Neural progenitor cell (in vitro differentiated cells): ENCODE data around the gene SLC22A1. TPM values are rescaled to one million over a fixed set of nuclear protein-coding genes. Genes with fewer than 3 reads are reported as not detected.

Experiments used
- DNase-seq: peaks from one replicate; pipeline ENCODE4 v3.0.0-alpha.2; 2016; ENCODE audit warnings: low spot score
- H2AFZ ChIP-seq: fragments of 200-600 bp; sonication (generic); replicated peaks from 2 replicates; pipeline ENCODE4 v1.6.1; 2016; ENCODE audit warnings: antibody characterized with exemption
- H3F3A ChIP-seq: fragments of 200-600 bp; sonication (generic); 2 replicates; pipeline ENCODE4 v1.6.1; 2016; ENCODE audit warnings: antibody characterized with exemption, low read depth
- H3K27ac ChIP-seq: fragments of 200-600 bp; sonication (generic); 2 replicates; pipeline ENCODE4 v1.5.1; 2016; ENCODE audit warnings: mild to moderate bottlenecking
- H3K27me3 ChIP-seq: fragments of 200-600 bp; sonication (generic); 2 replicates; pipeline ENCODE4 v1.6.1; 2016; ENCODE audit warnings: mild to moderate bottlenecking, moderate library complexity
- H3K36me3 ChIP-seq: fragments of 200-600 bp; sonication (generic); 2 replicates; pipeline ENCODE4 v1.5.1; 2016
- H3K4me1 ChIP-seq: fragments of 200-600 bp; sonication (generic); 2 replicates; pipeline ENCODE4 v1.6.1; 2016; ENCODE audit warnings: mixed run types
- H3K4me2 ChIP-seq: fragments of 200-600 bp; sonication (generic); 2 replicates; pipeline ENCODE4 v1.6.1; 2016
- H3K4me3 ChIP-seq: fragments of 200-600 bp; sonication (generic); 2 replicates; pipeline ENCODE4 v1.5.1; 2016
- H3K79me2 ChIP-seq: fragments of 200-600 bp; sonication (generic); 2 replicates; pipeline ENCODE4 v1.6.1; 2016; ENCODE audit warnings: low read depth
- H3K9ac ChIP-seq: fragments of 200-600 bp; sonication (generic); 2 replicates; pipeline ENCODE4 v1.6.1; 2016
- H3K9me3 ChIP-seq: fragments of 200-600 bp; sonication (generic); 2 replicates; pipeline ENCODE4 v1.5.1; 2016; ENCODE audit warnings: low read depth
- H4K20me1 ChIP-seq: fragments of 200-600 bp; sonication (generic); 2 replicates; pipeline ENCODE4 v1.6.1; 2016; ENCODE audit warnings: low read depth
- H3K27ac Mint-ChIP-seq: 3 replicates; pipeline ENCODE4 v1.8.0; 2021; ENCODE audit warnings: mixed read lengths
- H3K27me3 Mint-ChIP-seq: 2 replicates; pipeline ENCODE4 v1.8.0; 2022; ENCODE audit warnings: low read depth, mild to moderate bottlenecking, inconsistent platforms, moderate library complexity, mixed read lengths; ENCODE audit not compliant: insufficient read depth
- H3K36me3 Mint-ChIP-seq: 3 replicates; pipeline ENCODE4 v1.8.0; 2021; ENCODE audit warnings: mixed read lengths
- H3K4me1 Mint-ChIP-seq: 3 replicates; pipeline ENCODE4 v1.8.0; 2021; ENCODE audit warnings: mixed read lengths
- H3K4me3 Mint-ChIP-seq: 3 replicates; pipeline ENCODE4 v1.8.0; 2021; ENCODE audit warnings: mild to moderate bottlenecking, moderate library complexity, mixed read lengths
- H3K9me3 Mint-ChIP-seq: 3 replicates; pipeline ENCODE4 v1.8.0; 2020; ENCODE audit warnings: mixed read lengths
- EZH2 ChIP-seq: fragments of 200-600 bp; sonication (generic); IDR thresholded peaks from 2 replicates; pipeline ENCODE4 v1.6.1; 2017; ENCODE audit warnings: antibody characterized with exemption, mild to moderate bottlenecking, moderate library complexity
- EZH2phosphoT487 ChIP-seq: fragments of 200-600 bp; sonication (generic); IDR thresholded peaks from 2 replicates; pipeline ENCODE4 v1.6.1; 2017; ENCODE audit warnings: antibody characterized with exemption
- total RNA-seq: library from RNA; depleted of rRNA; stranded (reverse); fragments of >200 nt; gene quantifications from 2 replicates; pipeline ENCODE4 v1.2.3, GENCODE V29; 2015; ENCODE audit warnings: low replicate concordance
- TF ChIP-seq, protein P1 (sequence below): fragments of 200-600 bp; sonication (generic); IDR thresholded peaks from 2 replicates; pipeline ENCODE4 v1.5.1; 2017; ENCODE audit warnings: antibody characterized with exemption, mild to moderate bottlenecking

SLC22A1 gene
- total RNA-seq, 1 donor from 2014 or later = not detected

DNA sequence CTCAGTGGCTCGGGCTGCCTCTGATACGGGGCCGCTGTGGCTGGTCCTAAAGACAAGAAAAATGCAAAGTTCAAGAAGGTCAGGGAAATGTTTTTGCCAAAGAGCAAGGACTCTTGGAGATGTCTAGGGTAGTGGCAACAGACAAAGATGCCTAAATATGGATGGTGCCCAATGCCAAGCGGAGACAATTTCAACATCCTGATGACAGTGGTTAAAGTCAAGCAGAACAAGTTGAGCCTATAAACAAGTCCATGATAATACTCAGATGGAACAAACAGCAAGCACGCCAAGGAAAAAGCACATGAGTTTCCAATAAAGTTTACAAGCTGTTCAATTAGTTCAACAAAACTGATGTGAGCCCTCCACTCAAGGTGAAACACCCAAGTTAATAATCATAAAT, 51.1 kb downstream of the SLC22A1 start:
- Histone ChIP-seq H3K9me3 (no peaks in the 10 kb centered on the region), H3K4me2 (no peak overlapping the region), H3K4me1 (peaks cover 10% of the 10 kb centered on the region), H3K36me3 (no peaks in the 10 kb centered on the region), H3F3A (no peaks in the 10 kb centered on the region), H2AFZ (no peak overlapping the region), H3K79me2 (no peaks in the 10 kb centered on the region), H4K20me1 (no peaks in the 10 kb centered on the region), H3K27ac (no peak overlapping the region), H3K27me3 (no peaks in the 10 kb centered on the region), H3K4me3 (no peak overlapping the region), H3K9ac (no peak overlapping the region)
- H3K27ac Mint-ChIP-seq = no peak overlapping the region
- H3K4me1 Mint-ChIP-seq = peaks cover 7% of the 10 kb centered on the region
- DNase-seq = no peak
- H3K27me3 Mint-ChIP-seq = peaks cover 2% of the 10 kb centered on the region
- TF ChIP-seq, protein P1, sequence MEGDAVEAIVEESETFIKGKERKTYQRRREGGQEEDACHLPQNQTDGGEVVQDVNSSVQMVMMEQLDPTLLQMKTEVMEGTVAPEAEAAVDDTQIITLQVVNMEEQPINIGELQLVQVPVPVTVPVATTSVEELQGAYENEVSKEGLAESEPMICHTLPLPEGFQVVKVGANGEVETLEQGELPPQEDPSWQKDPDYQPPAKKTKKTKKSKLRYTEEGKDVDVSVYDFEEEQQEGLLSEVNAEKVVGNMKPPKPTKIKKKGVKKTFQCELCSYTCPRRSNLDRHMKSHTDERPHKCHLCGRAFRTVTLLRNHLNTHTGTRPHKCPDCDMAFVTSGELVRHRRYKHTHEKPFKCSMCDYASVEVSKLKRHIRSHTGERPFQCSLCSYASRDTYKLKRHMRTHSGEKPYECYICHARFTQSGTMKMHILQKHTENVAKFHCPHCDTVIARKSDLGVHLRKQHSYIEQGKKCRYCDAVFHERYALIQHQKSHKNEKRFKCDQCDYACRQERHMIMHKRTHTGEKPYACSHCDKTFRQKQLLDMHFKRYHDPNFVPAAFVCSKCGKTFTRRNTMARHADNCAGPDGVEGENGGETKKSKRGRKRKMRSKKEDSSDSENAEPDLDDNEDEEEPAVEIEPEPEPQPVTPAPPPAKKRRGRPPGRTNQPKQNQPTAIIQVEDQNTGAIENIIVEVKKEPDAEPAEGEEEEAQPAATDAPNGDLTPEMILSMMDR = no peak
- TF ChIP-seq EZH2phosphoT487 (no peak), EZH2 (no peak)
- no peaks in the 10 kb centered on the region for H3K9me3 Mint-ChIP-seq
- no peak overlapping the region for H3K4me3 Mint-ChIP-seq
- H3K36me3 Mint-ChIP-seq = peaks cover 1% of the 10 kb centered on the region

DNA sequence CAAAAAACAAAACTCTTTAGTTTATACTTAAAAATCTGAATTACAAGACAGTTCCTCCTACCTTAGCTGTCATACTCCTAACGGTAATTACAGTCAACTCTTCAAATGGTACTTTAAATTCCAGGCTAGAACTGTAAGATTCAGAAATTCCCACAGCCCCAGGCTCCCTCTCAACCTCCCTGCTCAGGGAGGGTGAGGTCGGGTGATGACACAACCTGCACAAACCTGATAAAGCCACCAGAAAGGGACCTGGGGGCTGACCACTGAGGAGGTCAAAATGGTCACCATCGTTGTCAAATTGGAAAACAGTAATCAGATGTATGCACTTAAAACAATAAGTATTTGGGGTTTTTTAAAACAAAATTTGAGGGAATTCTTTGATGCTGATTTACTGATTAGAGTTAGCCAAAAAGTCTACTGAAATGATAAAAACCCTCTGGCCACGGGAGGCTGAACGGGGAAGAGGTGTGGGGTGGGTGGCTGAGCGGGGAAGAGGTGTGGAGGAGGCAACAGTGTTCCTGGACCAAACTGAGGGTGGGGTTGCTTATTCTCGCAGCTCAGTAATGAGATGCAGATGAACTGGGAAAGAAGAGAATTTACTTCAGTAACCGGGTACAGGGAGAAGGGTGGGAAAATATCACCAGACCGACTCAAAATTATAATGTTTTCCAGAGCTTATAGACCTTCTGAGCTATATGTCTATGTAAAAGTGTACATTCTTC, 52.4 kb downstream of the SLC22A1 start:
- H3K4me3 ChIP-seq = no peak overlapping the region
- peaks cover 6% of the 10 kb centered on the region for H3K4me1 ChIP-seq
- no peaks in the 10 kb centered on the region for H3K79me2 ChIP-seq
- Mint-ChIP-seq H3K27me3 (peaks cover 2% of the 10 kb centered on the region), H3K9me3 (no peaks in the 10 kb centered on the region), H3K36me3 (peaks cover 1% of the 10 kb centered on the region), H3K4me3 (no peak overlapping the region), H3K4me1 (peaks cover 6% of the 10 kb centered on the region), H3K27ac (no peak overlapping the region)
- TF ChIP-seq, protein P1 = no peak
- TF ChIP-seq EZH2 (no peak), EZH2phosphoT487 (no peak)
- no peak overlapping the region for H3K27ac ChIP-seq
- H4K20me1 ChIP-seq = no peaks in the 10 kb centered on the region
- H3K9ac ChIP-seq = no peak overlapping the region
- no peak for DNase-seq
- H3K9me3 ChIP-seq = no peaks in the 10 kb centered on the region
- H2AFZ ChIP-seq = no peak overlapping the region
- no peak overlapping the region for H3K4me2 ChIP-seq
- no peaks in the 10 kb centered on the region for H3F3A ChIP-seq
- H3K27me3 ChIP-seq = no peaks in the 10 kb centered on the region
- no peaks in the 10 kb centered on the region for H3K36me3 ChIP-seq

- Mint-ChIP-seq H3K36me3 (peaks cover 1% of the 10 kb centered on the region), H3K27ac (no peak overlapping the region), H3K9me3 (no peaks in the 10 kb centered on the region), H3K27me3 (peaks cover 2% of the 10 kb centered on the region), H3K4me3 (no peak overlapping the region), H3K4me1 (peaks cover 6% of the 10 kb centered on the region)
- Histone ChIP-seq H4K20me1 (no peaks in the 10 kb centered on the region), H3K79me2 (no peaks in the 10 kb centered on the region), H3K9ac (no peak overlapping the region), H3K4me1 (peaks cover 6% of the 10 kb centered on the region), H3K9me3 (no peaks in the 10 kb centered on the region), H3K36me3 (no peaks in the 10 kb centered on the region), H3F3A (no peaks in the 10 kb centered on the region), H2AFZ (no peak overlapping the region), H3K27me3 (no peaks in the 10 kb centered on the region), H3K27ac (no peak overlapping the region), H3K4me2 (peak overlapping the region; percentile 8), H3K4me3 (no peak overlapping the region)
- TF ChIP-seq EZH2phosphoT487 (no peak), EZH2 (no peak)
- TF ChIP-seq, protein P1 = no peak
- peak; percentile 48 for DNase-seq
Observed at GRCh38 chr6:160174681-160175080, 53.1 kb downstream of the SLC22A1 start.
